Upper lobe of left lung (tissue), 4 donors: ENCODE measurements around the gene CUBN.

Experiments used
- POLR2A ChIP-seq, 4 donors: fragments of 450-650 bp; IDR thresholded peaks; one replicate each; pipeline ENCODE4 v1.5.1; 2016 to 2017; ENCODE audit warnings: antibody characterized with exemption in 4 of 4, mild to moderate bottlenecking in 2 of 4
- POLR2AphosphoS5 ChIP-seq, 2 donors: sonication (generic); formaldehyde crosslinking; IDR thresholded peaks; one replicate each; pipeline ENCODE4 v1.5.1; 2017; ENCODE audit warnings: antibody characterized with exemption in 2 of 2
- TF ChIP-seq, protein P1 (sequence below), 6 experiments: fragments of 450-650 bp in 4 of 6; fragments of 200-600 bp in 2 of 6; sonication (generic) in 2 of 6; IDR thresholded peaks; one replicate each; pipeline ENCODE4 v1.5.1; 2016 to 2019; ENCODE audit warnings: antibody characterized with exemption in 6 of 6

DNA sequence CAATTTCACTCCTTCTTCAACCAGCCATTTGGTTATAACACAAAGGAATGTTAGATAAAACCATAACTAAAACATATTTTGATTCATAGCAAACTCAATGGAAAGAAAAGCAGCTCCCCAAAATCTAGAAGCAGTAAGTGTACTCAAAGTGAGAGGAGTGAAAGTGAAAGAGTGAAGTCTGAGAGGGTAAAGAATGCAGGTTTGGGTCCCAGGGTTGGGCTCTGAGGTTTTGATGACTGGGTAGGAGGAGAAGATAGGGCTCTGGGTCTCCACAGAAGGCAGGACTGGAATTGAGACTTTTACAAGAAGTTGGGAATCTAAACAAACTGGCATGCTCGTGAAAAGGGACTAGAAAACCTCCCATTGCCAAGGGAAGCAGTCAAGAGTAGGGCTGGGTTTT, 227.0 kb downstream of the CUBN start:
- TF ChIP-seq, protein P1, sequence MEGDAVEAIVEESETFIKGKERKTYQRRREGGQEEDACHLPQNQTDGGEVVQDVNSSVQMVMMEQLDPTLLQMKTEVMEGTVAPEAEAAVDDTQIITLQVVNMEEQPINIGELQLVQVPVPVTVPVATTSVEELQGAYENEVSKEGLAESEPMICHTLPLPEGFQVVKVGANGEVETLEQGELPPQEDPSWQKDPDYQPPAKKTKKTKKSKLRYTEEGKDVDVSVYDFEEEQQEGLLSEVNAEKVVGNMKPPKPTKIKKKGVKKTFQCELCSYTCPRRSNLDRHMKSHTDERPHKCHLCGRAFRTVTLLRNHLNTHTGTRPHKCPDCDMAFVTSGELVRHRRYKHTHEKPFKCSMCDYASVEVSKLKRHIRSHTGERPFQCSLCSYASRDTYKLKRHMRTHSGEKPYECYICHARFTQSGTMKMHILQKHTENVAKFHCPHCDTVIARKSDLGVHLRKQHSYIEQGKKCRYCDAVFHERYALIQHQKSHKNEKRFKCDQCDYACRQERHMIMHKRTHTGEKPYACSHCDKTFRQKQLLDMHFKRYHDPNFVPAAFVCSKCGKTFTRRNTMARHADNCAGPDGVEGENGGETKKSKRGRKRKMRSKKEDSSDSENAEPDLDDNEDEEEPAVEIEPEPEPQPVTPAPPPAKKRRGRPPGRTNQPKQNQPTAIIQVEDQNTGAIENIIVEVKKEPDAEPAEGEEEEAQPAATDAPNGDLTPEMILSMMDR (IDR thresholded peaks at IDR 0.05) = no peak
- TF ChIP-seq POLR2A (IDR thresholded peaks at IDR 0.05) = no peak
- TF ChIP-seq POLR2AphosphoS5 (IDR thresholded peaks at IDR 0.05) = no peak
